ENCODE data around the gene GRM7.

Gene GRM7

GRCh38 chr3:7445331-7445730, 584.4 kb downstream of the GRM7 start:
- in situ Hi-C loops (cut with MboI; ENCODE audit: low sequenced_read_pairs, unreplicated experiment): no loop called here
- no peak for DNase-seq (ENCODE audit: low spot score)
- no peak for TF ChIP-seq CTCF (IDR thresholded peaks at IDR 0.05; ENCODE audit: borderline replicate concordance, control extremely low read depth, extremely low read depth, insufficient read depth, missing control alignments)

- DNase-seq (ENCODE audit: low spot score): peak; percentile 3
- no peak for TF ChIP-seq CTCF (IDR thresholded peaks at IDR 0.05; ENCODE audit: borderline replicate concordance, control extremely low read depth, extremely low read depth, insufficient read depth, missing control alignments)
- in situ Hi-C loops (cut with MboI; ENCODE audit: low sequenced_read_pairs, unreplicated experiment): no loop called here
Measured at GRCh38 chr3:7447197-7447769, 586.4 kb downstream of the GRM7 start.

DNA sequence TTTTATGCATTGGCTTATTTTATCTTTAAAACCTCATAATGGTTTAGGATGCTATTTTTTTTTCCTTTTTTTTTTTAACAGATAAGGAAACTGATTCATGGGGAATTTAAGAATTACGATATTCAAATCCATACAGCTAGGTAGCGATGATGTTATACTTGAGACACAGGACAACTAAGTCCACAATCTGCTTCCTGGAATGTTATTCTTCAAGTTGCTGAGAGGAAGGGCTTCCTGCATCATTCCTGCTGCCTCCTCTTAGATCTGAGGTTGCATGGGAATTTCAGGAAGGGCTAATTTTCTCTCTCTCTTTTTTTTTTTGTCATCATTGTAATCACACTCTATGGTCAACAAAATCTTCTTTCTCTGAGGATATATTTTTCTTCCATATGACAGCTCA, 595.5 kb downstream of the GRM7 start:
- no peak for DNase-seq (ENCODE audit: low spot score)
- no peak for TF ChIP-seq CTCF (IDR thresholded peaks at IDR 0.05; ENCODE audit: borderline replicate concordance, control extremely low read depth, extremely low read depth, insufficient read depth, missing control alignments)
- in situ Hi-C loops (cut with MboI; ENCODE audit: low sequenced_read_pairs, unreplicated experiment): no loop called here

DNA sequence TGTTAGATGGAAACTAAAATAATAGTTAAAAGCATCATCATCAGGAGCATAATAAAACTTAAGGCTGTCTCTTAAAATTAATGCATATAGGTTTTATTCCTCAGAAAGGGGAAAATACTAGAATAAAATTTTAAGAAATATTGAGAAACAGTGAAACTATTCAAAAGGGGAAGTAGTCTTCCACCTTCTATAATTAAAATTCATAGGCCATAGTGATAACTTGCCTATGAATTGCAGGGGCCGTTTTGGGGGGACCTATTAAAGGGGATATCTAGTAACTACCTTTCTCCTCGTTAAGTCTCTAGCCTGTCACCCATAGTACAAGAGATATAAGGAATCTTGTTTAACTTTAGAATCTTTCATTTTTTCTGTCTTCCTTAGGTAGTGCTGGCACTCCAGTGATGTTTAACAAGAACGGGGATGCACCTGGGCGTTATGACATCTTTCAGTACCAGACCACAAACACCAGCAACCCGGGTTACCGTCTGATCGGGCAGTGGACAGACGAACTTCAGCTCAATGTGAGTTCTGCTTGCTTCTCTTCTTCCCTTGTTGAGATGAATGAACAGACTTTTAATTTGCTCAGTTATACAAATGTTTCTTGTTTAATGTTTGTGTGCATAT, 600.4 kb downstream of the GRM7 start:
- in situ Hi-C loops (cut with MboI; ENCODE audit: low sequenced_read_pairs, unreplicated experiment): no loop called here
- no peak for TF ChIP-seq CTCF (IDR thresholded peaks at IDR 0.05; ENCODE audit: borderline replicate concordance, control extremely low read depth, extremely low read depth, insufficient read depth, missing control alignments)
- DNase-seq (ENCODE audit: low spot score): no peak

- in situ Hi-C loops (cut with MboI; ENCODE audit: low sequenced_read_pairs, unreplicated experiment): no loop called here
- DNase-seq (ENCODE audit: low spot score): no peak
- TF ChIP-seq CTCF (IDR thresholded peaks at IDR 0.05; ENCODE audit: borderline replicate concordance, control extremely low read depth, extremely low read depth, insufficient read depth, missing control alignments): no peak
Measured at GRCh38 chr3:7469866-7470265, 609.0 kb downstream of the GRM7 start.

DNA sequence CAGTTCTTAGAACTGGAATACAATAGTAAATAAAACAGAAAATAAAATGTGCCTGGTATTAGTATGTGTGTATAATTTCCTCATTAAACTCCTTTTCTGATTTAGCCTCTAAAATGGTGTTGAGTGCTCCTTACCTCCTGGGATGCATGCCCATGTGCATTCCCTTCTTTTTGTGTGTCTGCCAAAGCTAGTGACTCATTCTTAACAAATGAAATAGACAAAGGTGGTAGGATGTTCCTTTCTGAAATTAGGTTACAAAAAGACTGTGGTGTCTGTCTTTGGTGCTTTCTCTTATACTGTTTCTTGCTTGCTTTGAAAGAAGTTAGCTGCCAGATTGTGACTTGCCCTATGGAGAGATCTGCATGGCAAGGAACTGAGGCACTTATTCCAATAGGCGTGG, 623.7 kb downstream of the GRM7 start:
- no peak for TF ChIP-seq CTCF (IDR thresholded peaks at IDR 0.05; ENCODE audit: borderline replicate concordance, control extremely low read depth, extremely low read depth, insufficient read depth, missing control alignments)
- in situ Hi-C loops (cut with MboI; ENCODE audit: low sequenced_read_pairs, unreplicated experiment): no loop called here
- DNase-seq (ENCODE audit: low spot score): no peak
